IPS DF 4.7 (cell line): ENCODE measurements around the gene NCOR2.

Source experiments
- DNase-seq: peaks from one replicate; pipeline ENCODE4 v3.0.0-alpha.2; 2013; ENCODE audit warnings: low spot score; ENCODE audit errors: extremely low read depth

The NCOR2 gene

DNA sequence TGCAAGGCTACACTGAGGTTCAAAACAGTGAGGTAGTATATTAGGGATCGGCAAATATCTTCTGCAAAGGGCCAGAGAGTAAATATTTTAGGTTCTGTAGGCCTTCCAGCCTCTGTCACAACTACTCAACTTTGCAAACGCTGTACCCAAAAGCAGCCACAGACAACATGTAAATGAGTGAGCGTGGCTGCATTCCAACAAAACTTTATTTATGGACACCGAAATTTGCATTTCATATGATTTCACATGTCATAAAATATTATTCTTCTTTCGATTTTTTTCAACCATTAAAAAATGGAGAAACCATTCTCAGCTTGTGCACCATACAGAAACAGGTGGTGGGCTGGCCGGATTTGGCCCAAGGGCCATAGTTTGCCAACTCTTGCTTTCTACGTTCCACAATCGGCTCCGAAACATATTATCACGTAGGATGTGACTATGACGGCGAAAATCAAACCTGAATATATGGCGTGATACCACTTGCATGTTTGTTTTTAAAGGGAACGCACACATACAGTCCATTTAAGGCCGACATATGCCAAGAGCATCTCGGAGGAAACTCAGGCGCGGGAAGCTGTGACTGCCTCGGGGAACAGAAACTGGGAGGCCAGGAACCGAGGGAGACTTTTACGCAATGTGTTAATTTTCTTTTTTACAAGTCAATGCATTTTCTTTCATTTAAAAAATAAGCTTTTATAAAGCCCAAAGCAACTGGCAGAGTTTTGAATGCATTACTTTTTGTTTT is 7.1 kb downstream of the NCOR2 start:
- DNase-seq: no peak

DNA sequence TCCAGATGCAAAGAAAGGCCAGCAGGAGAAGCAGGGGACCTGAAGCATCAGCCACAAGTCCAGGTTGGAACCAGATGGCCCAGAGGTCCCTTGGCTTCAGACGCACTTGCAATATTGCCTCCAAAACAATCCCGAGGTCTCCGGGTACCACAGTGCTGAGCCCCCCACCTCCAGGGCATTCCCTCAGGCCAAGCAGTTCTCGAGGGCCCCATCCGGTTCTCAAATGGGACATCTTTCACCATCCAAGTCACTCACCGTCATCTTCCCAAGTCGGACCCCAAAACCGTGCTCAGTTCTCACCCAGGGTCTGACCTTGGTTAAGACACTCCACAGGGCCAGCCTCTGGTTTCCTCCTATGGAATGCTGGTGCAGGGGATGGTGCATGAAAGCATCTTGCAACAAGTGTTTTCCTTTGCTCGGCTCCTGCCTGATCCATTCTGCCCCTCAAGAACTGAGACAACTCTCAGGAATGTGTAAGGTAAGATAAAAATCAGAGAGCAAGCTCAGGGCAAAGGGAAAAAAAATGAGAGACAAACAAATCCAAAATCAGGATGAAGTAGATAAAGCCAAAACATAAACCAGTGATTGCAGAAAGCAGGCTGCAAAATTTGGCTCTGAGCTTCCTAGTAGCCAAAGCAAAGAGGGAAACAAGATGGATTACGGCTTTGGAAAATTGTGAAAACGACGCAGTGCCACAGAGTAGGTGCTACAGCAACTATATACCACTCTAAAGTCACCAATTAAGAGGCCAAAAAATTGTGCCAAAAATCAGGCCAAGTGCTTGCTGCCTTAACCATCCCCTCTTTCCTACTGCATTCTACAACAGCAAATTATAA is 8.0 kb downstream of the NCOR2 start:
- DNase-seq: no peak

DNA sequence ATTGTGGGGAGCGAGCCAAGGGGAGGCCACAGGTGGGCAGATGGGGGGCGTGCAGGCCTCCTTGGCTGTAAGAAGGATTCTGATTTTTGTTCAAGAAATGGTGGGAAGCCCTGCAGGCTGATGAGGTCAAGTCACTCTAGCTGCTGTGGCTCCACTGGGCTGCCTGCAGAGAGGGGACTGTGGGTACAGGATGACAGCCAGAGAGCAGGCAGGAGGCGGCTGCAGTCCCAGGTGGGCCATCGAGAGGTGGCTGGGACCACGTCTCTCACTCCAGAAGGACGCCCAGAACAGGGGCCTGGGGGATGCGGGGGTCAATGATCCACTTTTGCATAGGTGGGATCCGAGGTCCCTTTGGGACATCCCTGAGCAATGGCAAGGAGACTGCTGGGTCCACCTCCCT is 9.1 kb downstream of the NCOR2 start:
- no peak for DNase-seq

DNA sequence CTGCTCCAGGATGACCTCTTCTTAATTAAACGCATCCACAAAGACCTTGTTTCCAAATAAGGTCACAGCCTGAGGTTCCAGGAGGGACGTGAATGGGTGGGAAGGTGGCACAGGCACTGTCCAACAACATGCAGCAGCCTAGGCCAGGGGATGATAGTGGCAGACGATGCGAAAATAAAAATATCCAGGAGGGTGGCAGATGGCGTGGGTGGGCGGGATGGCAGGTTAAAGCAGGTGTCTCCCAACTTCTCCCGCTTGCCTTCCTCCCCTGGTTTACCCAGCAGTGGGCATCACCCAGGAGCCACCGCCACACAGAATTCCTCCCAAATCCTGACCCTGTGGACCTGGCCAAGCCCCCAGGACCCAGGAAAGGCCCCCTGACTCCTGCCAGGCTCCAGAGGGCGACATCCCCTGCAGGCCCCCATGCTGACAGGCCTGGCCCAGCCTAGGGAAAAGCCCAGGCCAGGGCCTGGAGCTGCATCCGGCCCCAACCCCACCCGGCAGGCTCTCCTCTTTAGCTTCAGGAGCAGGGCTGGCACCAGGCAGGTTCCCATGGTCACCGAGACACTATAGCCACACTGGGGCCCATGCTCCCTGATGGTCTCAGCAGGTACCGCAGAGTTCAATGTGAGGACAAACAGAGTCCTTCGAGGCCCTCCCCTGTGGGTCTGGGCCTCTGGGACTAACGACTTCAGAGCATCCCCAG is 9.7 kb downstream of the NCOR2 start:
- no peak for DNase-seq

DNA sequence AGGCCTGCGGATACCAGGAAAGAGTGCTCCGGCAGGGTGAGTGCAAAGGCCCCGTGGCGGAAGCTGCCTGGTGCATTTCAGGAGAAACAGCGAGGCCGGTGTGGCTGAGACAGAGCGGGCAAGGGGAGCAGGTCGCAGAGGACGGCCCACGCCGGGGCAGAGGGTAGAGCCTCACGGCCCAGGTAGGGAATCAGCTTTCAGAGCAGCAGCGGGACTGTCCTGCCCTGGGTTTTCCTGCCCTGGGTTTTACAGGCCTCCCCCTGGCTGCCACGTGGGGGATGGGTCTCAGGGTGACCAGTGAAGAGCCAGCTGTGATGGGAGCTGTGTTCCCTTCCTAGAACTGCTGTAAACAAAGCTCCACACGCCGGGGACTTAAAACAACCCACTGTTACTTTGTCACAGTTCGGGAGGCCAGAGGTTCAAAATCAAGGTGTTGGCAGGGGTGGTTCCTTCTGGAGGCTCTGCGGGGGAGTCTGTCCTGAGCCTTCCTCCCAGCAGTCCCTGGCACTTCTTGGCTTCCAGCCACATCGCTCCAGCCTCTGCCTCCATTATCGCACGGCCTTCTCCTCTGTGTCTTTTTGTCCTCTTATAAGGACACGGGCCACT is 10.4 kb downstream of the NCOR2 start:
- no peak for DNase-seq

DNA sequence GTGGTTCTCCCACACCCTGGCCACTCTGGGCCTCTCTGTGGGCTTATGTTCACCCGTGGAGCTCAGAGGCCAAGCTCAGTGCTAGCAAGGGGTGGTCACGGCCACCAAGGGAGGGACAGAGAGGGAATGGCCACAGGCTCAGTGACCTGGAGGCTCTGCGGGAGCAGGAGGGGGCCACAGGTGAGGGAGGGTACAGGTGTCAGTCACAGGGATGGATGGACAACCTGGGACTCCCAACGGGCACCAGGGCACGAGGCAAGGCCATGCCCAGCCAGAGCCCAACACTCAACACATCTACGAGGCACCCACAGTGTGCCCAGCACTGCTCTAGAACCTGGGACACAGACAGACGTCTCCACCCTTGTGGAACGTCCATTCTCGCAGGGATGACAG is 11.3 kb downstream of the NCOR2 start:
- DNase-seq: no peak

DNA sequence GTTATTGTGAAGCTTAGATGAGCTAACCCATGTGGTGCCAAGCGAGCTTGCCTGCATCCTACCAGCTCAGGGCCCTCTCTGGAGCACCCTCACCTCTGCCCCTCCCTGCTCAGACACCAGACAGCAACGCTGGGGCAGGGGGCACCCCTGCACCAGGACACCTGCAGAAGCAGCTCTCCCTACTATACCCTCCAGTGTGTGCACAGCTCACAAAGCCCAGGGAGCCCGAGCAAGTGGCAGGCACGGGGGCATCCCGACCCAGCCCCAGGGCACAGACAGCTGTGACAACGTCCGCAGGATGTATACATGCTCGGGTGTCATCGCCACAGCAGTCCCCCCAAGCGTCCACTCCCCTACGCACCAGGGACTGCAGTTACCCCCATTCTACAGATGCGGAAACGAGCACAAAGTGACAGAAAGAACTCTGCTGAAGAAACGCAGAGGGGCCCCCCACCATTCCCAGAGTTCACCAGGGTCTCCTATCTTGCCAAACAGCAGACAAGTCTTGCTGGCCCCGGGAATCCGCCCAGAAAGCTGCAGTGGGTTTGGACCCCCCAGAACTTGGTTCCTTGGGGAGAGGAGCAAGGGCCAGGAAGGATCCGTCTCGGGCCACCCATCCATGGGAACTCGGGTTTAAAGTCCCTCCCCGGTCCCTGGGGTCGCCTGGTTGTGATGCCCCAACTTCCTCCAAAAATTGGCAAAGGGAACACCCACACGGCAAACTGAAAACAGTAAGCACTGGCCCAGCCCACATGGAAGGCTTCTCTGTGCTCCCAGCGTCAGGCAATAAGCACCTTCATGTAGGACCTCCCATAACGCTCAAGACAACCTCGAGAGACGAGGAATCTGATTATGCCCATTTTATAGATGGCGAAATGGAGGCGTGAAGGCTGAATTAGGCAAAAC is 12.0 kb downstream of the NCOR2 start:
- DNase-seq: no peak

DNA sequence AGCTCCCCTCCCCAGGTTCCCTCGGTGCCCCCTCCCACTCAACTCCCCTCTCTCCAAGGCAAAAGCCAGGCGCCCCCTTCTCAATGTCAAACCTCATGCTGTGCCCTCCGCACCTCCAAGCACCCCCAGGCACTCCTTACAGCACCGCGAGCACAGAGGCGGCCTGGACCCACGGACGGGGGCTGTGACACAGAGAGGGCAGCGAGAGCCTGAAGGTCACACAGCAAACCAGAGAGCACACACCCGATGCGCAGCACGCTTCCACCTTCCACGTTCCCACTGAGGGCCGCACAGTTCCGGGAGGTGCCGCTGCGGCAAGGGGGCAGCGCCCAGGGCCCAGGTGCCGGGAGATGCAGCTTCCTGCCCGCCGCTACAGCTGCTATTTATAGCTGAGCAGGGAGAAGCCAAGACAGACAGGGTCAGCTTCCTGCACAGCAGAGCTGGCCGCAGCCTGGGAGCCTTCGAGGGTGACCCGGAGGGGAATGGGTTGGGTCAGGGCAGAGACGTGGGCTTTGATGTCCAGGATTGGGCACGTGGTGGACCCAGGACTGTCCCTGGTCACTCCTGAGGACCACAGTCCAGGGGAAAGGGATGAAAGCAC is 12.9 kb downstream of the NCOR2 start:
- no peak for DNase-seq

DNA sequence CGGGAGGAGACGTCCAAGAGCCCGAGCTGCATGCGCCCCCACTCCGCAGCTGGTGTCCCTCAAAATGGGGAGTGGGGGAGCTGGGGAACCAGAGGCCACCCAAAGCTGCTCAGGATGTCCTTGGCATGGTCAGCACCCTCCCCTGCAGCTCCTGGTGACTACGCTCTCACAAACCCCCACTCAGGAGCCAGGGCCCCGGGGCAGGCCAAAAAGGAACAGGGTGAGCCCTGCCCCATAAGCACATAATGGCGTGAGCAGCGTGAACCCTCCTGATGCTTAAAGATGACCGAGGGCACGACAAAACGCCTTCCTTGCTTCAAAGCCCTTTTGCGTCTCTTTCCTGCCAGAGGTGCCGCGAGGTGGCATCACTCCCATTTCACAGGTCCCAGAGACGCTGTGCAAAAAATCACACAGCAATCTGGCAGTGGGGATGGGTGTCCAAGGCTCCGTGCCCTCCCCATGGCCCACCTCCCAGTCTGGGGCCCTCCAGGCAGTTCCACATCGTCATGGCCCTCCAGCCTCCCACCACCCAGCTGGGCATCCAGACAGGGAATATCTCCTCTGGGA is 13.5 kb downstream of the NCOR2 start:
- DNase-seq: no peak

DNA sequence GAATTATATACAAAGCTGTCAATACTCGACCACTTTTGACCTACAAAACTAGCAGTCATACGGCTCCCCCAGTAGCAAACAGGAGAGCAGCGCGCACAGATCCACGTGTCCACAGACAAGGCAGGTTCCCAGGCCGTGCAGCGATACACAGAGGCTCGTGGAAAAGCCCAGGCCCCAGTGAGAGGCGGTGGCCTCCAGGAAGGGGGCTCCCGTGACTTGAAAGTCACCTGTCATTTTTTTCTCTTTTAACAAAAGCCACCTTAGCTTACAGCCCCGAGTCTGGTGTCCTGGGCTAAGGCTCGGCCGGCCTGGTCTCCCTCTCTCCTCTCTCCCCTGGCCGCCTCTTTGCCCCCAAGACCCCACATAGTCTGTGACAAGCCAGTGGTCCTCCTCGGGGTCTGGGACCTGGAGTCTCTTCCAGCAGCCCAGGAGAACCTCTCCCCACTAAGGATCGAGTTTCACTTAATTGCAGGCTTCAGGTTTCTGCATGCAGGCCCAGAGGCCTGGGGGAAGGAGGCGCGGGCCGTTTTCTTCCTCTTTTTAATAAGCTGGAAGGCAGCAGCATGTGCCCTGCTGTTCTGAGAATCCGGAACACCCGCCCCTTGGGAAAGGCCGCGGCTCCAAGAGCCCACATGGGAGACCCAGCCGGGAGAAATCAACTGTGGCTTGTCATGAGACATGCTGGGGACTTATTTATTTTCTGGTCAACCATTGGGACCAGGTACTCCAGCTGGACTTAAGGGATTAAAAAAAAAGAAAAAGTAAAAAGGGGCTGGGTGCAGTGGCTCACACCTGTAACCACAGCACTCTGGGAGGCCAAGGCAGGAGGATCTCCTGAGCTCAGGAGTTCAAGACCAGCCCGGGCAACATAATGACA is 15.9 kb downstream of the NCOR2 start:
- no peak for DNase-seq

DNA sequence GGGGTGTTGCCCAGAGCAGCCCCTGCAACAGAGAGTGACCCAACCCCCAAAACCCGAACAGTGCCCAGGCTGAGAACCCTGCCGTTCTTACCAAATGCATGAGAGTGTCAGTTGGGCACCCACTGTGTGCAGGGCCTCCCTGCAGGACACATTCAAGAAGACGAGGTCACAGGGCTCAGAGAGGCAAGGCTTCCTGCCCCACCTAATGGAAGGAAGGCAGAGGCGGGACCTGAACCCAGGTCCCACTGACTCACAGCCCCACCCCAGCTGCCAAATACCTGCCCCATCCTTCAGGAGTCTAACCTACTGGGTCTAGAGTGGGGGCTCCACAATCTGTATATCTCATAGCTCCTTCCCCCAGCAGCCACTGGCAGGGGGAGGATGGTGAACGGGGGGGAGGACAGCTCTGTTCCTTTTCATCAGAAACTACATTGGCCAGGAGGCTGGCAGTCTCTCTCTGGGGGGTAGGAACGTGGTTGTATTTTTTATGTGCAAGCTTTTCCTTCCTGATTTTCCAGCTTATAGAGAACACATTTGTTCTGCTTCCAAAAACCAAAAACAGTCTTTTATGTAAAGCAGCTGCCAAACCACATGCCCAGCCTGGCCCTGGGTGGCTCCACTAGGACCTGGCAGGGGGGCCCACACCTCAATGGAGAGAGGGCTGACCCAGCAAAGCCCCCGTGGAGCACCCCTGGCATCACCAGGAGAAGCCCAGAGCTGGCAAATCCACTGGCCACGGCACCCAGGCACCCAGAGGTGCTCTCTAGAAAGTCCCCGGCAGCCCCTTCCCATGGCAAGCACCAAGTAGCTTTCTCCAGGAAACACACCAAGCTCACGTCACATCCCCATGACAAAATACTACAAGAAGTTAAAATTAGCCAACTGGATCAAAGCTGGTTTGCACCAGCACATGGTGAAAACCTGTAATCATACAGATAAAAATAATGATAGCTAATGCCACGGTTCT is 17.0 kb downstream of the NCOR2 start:
- no peak for DNase-seq

DNA sequence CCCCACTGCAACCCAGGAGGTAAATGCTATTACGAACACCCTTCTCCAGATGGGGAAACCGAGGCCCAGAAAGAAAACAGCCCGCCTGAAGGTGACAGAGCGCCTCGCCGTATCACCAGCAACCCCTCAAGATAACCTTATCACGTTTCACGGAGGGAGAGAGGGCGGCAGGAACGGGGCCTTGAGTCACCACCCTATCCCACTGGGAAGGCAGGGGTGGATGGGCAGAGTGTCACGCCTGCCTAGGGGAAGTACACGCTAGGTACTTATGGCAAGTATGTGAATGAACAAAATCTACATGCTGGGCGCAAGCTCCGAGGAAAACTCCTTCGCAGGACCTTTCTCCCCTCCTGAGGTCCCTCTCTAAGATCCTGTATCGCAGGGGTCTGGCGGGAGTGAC is 17.8 kb downstream of the NCOR2 start:
- DNase-seq: no peak

DNA sequence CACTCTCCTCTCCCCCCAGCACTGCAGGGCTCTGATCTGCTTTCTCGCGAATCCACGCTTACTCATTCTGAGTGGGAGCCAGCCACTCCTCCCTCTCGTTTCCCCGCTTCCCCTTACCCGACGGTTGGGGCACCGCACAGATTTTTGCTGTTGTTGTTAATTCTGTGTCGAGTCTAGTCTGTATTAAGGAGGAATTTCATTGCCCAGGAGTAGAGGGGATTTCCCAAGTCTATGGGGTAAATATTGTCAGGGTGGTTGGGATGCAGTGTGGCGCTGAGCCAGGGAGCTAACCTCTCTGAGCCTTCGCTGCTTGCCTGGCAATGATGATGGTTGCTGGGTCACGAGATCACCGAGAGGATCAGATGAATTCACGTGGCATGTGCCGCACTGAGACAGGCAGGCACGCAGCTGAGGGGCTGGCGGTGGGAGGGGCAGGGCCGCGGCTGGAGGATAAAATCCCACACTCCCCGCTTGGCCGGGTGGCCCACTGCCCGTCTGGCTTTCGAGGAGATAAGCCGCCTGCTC is 18.5 kb downstream of the NCOR2 start:
- DNase-seq: no peak

DNA sequence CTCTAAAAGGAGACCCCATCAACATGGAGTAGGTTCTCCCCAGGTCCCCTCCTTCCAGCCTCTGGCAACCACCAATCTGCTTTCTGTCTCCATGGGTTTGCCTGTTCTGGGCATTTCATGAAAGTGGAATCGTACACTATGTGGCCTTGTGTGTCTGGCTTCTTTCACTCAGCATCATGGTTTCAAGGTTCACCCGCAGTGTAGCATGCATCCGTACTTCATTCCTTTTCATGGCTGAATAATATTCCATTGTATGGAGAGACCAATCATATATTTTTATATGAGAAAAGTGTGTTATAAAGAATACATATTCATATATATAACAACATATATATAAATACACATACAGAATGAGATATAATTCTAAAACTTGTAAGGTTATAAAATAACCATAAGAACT is 19.8 kb downstream of the NCOR2 start:
- DNase-seq: no peak

DNA sequence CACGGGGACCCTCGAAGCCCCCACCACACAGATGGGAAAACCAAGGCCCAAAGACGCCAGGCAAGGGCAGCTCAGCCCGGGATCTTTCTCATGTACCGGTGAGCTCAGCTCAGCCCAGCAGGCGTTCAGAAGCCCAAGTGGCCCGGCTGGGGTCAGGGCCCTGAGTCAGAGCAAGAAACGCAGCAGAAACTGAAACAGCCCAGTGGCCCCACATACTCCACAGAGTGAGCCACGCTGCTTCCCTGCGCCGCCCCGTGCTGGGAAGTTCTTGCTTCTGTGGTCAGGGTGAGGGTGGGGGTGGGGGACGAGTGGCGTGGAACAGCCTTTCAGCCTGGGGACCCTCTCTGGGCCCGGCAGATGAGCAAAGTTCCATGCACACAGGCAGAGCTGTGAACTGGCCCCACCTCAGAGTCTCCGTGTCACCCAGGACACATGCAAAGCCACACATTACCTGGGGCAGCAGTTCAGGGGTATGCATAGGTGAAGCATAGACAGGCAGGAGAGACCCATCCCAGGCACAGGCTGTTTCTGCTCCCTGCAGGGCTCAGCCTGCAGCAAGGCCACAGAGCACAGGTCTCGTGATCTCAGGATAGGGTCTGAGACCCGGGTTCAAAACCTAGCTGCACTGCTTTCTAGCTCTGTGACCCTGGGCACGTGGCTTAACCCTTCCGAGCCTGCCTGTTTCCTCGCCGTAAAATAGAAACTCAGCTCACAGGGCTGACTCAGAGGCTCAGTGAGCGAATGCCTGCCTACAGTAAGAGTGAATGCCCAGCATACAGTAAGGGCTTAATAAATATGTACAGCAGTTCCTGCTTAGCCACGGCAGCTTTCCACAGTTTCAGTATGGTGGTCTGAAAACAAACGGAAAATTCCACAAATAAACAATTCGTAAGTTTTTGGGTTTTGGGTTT is 21.6 kb downstream of the NCOR2 start:
- DNase-seq: no peak

DNA sequence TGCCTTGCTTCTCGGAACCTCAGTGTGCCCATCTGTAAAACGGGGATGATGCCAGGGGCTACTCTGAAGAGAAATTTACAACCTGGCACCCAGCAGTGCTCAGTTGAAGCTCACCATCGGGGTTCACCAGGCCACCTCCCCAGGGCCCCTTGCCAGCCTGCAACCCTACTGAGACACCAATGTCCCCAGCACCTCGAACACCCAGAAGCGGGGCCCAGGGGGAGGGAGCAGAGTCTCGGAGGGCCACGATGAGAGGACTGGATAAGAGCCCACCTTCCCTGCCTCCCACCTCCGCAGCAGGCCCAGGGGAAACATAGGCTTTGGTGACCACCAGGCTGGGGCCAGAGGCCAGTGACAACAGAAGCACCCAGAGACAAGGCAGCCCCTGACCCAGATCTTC is 22.4 kb downstream of the NCOR2 start:
- no peak for DNase-seq
